HEK293 (cell line): ENCODE data around the gene PRRC2C.

Source experiments
- CTCF ChIA-PET: fragments of 350-600 bp; formaldehyde crosslinking; extraction: SDS; loops from one replicate; lab custom pipeline; 2021; ENCODE audit warnings: antibody characterized with exemption; lab: Yijun Ruan, JAX
- POLR2A ChIA-PET: fragments of 300-600 bp; formaldehyde crosslinking; extraction: SDS; loops from one replicate; lab custom pipeline; 2020; ENCODE audit warnings: antibody characterized with exemption, inconsistent platforms; lab: Yijun Ruan, JAX
- H3K27ac ChIP-seq: fragments of 200-500 bp; sonication (Bioruptor generic); 2 replicates; pipeline ENCODE4 v1.5.1; 2014; ENCODE audit warnings: low read depth, low read length, control low read depth, inconsistent platforms; ENCODE audit errors: extremely low read depth
- H3K36me3 ChIP-seq, 2 experiments: fragments of 200-500 bp in 1 of 2; sonication (Bioruptor generic) in 1 of 2; 1 replicate in 1 of 2; 2 replicates in 1 of 2; pipeline ENCODE4 v1.5.1; 2014 to 2017; ENCODE audit warnings: inconsistent platforms in 2 of 2, low read length in 2 of 2; ENCODE audit not compliant: control insufficient read depth in 2 of 2, insufficient read depth in 1 of 2
- H3K4me1 ChIP-seq: fragments of 200-500 bp; sonication (Bioruptor generic); 2 replicates; pipeline ENCODE4 v1.5.1; 2014; ENCODE audit warnings: mild to moderate bottlenecking, low read length, inconsistent platforms; ENCODE audit not compliant: control insufficient read depth, insufficient read depth
- H3K4me3 ChIP-seq: 2 replicates; pipeline ENCODE4 v1.5.1; 2011; ENCODE audit warnings: low read depth, mild to moderate bottlenecking, control low read depth, low read length, moderate library complexity
- H3K9me3 ChIP-seq: fragments of 200-500 bp; sonication (Bioruptor generic); 2 replicates; pipeline ENCODE4 v1.5.1; 2014; ENCODE audit warnings: low read depth, low read length, inconsistent platforms; ENCODE audit not compliant: control insufficient read depth, insufficient read depth
- KLF16 ChIP-seq: fragments of 450-650 bp; formaldehyde crosslinking; IDR thresholded peaks from 2 replicates; pipeline ENCODE4 v1.5.1; 2017; ENCODE audit warnings: missing biosample characterization, missing genetic modification characterization
- KLF9 ChIP-seq: fragments of 450-650 bp; formaldehyde crosslinking; IDR thresholded peaks from 2 replicates; pipeline ENCODE4 v1.5.1; 2016; ENCODE audit warnings: missing biosample characterization, missing genetic modification characterization, low read depth
- SCRT1 ChIP-seq: fragments of 450-650 bp; formaldehyde crosslinking; IDR thresholded peaks from 2 replicates; pipeline ENCODE4 v1.5.1; 2016; ENCODE audit warnings: missing biosample characterization, missing genetic modification characterization, borderline replicate concordance
- SP7 ChIP-seq: fragments of 450-650 bp; formaldehyde crosslinking; IDR thresholded peaks from 2 replicates; pipeline ENCODE4 v1.5.1; 2016; ENCODE audit warnings: missing biosample characterization, missing genetic modification characterization
- ZIC2 ChIP-seq: fragments of 450-650 bp; formaldehyde crosslinking; IDR thresholded peaks from 2 replicates; pipeline ENCODE4 v1.5.1; 2016; ENCODE audit warnings: missing biosample characterization, missing genetic modification characterization
- ZNF266 ChIP-seq: fragments of 450-650 bp; formaldehyde crosslinking; IDR thresholded peaks from 2 replicates; pipeline ENCODE4 v1.5.1; 2016; ENCODE audit warnings: missing biosample characterization, missing genetic modification characterization, low read depth
- ZNF350 ChIP-seq: fragments of 450-650 bp; formaldehyde crosslinking; IDR thresholded peaks from 2 replicates; pipeline ENCODE4 v1.5.0; 2017; ENCODE audit warnings: missing biosample characterization, mild to moderate bottlenecking, missing genetic modification characterization
- ZNF366 ChIP-seq: fragments of 450-650 bp; formaldehyde crosslinking; conservative IDR thresholded peaks from 2 replicates; pipeline ENCODE4 v1.5.1; 2016; ENCODE audit warnings: missing biosample characterization, missing genetic modification characterization
- ZNF473 ChIP-seq: fragments of 450-650 bp; formaldehyde crosslinking; IDR thresholded peaks from 2 replicates; pipeline ENCODE4 v1.5.1; 2017; ENCODE audit warnings: missing biosample characterization, missing genetic modification characterization
- ZNF501 ChIP-seq: fragments of 450-650 bp; formaldehyde crosslinking; IDR thresholded peaks from 2 replicates; pipeline ENCODE4 v1.5.1; 2016; ENCODE audit warnings: missing biosample characterization, missing genetic modification characterization
- ZNF510 ChIP-seq: fragments of 450-650 bp; formaldehyde crosslinking; IDR thresholded peaks from 2 replicates; pipeline ENCODE4 v1.5.1; 2018; ENCODE audit warnings: mild to moderate bottlenecking, missing genetic modification characterization, missing biosample characterization; ENCODE audit not compliant: insufficient replicate concordance
- ZNF624 ChIP-seq: fragments of 450-650 bp; formaldehyde crosslinking; IDR thresholded peaks from 2 replicates; pipeline ENCODE4 v1.5.1; 2017; ENCODE audit warnings: missing biosample characterization, missing genetic modification characterization
- ZNF670 ChIP-seq: fragments of 450-650 bp; formaldehyde crosslinking; IDR thresholded peaks from 2 replicates; pipeline ENCODE4 v1.5.1; 2016; ENCODE audit warnings: missing biosample characterization, missing genetic modification characterization, low read depth
- ZNF843 ChIP-seq: fragments of 450-650 bp; formaldehyde crosslinking; IDR thresholded peaks from 2 replicates; pipeline ENCODE4 v1.5.1; 2016; ENCODE audit warnings: missing biosample characterization, missing genetic modification characterization
- ZSCAN23 ChIP-seq: fragments of 450-650 bp; formaldehyde crosslinking; IDR thresholded peaks from 2 replicates; pipeline ENCODE4 v1.5.1; 2016; ENCODE audit warnings: missing biosample characterization, missing genetic modification characterization
- ZSCAN30 ChIP-seq: fragments of 450-650 bp; IDR thresholded peaks from 2 replicates; pipeline ENCODE4 v1.5.1; 2018; ENCODE audit warnings: missing biosample characterization, mild to moderate bottlenecking, missing genetic modification characterization, moderate library complexity
- TF ChIP-seq, protein P1 (sequence below): fragments of 450-650 bp; formaldehyde crosslinking; IDR thresholded peaks from 2 replicates; pipeline ENCODE4 v1.5.1; 2016; ENCODE audit warnings: missing biosample characterization, missing genetic modification characterization, borderline replicate concordance
- TF ChIP-seq, protein P2 (sequence below): fragments of 450-650 bp; formaldehyde crosslinking; IDR thresholded peaks from 2 replicates; pipeline ENCODE4 v1.5.1; 2016; ENCODE audit warnings: missing biosample characterization, missing genetic modification characterization
- TF ChIP-seq, protein P3 (sequence below): fragments of 450-650 bp; formaldehyde crosslinking; conservative IDR thresholded peaks from 2 replicates; pipeline ENCODE4 v1.5.1; 2016; ENCODE audit warnings: low read depth, missing biosample characterization, missing genetic modification characterization
- TF ChIP-seq, protein P4 (sequence below): fragments of 450-650 bp; formaldehyde crosslinking; IDR thresholded peaks from 2 replicates; pipeline ENCODE4 v1.5.1; 2016; ENCODE audit warnings: missing biosample characterization, missing genetic modification characterization
- TF ChIP-seq, protein P5 (sequence below): fragments of 450-650 bp; formaldehyde crosslinking; IDR thresholded peaks from 2 replicates; pipeline ENCODE4 v1.5.1; 2016; ENCODE audit warnings: missing biosample characterization, missing genetic modification characterization, borderline replicate concordance

PRRC2C gene

DNA sequence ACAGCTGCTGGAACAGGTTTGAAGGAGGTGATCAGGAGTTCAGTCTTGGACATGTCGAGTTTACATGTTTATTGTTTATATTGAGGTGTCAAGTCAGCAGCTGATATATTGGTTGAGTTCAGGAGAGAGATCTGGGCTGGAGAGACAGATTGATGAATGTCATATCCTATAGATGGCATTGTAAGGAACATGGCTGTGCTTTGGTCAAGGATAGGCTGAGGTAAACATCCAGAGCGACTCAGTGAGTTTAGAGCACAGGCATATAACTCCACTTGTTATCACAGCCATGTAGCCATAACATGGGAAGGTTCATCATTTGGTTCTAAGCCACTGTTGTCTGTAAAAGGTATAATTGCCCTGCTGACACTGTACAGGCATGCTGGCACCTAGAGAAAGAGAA is 131.3 kb downstream of the PRRC2C start (continued):
- TF ChIP-seq, protein P1, sequence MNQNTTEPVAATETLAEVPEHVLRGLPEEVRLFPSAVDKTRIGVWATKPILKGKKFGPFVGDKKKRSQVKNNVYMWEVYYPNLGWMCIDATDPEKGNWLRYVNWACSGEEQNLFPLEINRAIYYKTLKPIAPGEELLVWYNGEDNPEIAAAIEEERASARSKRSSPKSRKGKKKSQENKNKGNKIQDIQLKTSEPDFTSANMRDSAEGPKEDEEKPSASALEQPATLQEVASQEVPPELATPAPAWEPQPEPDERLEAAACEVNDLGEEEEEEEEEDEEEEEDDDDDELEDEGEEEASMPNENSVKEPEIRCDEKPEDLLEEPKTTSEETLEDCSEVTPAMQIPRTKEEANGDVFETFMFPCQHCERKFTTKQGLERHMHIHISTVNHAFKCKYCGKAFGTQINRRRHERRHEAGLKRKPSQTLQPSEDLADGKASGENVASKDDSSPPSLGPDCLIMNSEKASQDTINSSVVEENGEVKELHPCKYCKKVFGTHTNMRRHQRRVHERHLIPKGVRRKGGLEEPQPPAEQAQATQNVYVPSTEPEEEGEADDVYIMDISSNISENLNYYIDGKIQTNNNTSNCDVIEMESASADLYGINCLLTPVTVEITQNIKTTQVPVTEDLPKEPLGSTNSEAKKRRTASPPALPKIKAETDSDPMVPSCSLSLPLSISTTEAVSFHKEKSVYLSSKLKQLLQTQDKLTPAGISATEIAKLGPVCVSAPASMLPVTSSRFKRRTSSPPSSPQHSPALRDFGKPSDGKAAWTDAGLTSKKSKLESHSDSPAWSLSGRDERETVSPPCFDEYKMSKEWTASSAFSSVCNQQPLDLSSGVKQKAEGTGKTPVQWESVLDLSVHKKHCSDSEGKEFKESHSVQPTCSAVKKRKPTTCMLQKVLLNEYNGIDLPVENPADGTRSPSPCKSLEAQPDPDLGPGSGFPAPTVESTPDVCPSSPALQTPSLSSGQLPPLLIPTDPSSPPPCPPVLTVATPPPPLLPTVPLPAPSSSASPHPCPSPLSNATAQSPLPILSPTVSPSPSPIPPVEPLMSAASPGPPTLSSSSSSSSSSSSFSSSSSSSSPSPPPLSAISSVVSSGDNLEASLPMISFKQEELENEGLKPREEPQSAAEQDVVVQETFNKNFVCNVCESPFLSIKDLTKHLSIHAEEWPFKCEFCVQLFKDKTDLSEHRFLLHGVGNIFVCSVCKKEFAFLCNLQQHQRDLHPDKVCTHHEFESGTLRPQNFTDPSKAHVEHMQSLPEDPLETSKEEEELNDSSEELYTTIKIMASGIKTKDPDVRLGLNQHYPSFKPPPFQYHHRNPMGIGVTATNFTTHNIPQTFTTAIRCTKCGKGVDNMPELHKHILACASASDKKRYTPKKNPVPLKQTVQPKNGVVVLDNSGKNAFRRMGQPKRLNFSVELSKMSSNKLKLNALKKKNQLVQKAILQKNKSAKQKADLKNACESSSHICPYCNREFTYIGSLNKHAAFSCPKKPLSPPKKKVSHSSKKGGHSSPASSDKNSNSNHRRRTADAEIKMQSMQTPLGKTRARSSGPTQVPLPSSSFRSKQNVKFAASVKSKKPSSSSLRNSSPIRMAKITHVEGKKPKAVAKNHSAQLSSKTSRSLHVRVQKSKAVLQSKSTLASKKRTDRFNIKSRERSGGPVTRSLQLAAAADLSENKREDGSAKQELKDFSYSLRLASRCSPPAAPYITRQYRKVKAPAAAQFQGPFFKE (tag by site-specific recombination): no peak
- TF ChIP-seq, protein P2, sequence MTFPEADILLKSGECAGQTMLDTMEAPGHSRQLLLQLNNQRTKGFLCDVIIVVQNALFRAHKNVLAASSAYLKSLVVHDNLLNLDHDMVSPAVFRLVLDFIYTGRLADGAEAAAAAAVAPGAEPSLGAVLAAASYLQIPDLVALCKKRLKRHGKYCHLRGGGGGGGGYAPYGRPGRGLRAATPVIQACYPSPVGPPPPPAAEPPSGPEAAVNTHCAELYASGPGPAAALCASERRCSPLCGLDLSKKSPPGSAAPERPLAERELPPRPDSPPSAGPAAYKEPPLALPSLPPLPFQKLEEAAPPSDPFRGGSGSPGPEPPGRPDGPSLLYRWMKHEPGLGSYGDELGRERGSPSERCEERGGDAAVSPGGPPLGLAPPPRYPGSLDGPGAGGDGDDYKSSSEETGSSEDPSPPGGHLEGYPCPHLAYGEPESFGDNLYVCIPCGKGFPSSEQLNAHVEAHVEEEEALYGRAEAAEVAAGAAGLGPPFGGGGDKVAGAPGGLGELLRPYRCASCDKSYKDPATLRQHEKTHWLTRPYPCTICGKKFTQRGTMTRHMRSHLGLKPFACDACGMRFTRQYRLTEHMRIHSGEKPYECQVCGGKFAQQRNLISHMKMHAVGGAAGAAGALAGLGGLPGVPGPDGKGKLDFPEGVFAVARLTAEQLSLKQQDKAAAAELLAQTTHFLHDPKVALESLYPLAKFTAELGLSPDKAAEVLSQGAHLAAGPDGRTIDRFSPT (tag by site-specific recombination): no peak
- TF ChIP-seq ZIC2 (tag by site-specific recombination) (no peak), ZNF670 (tag by site-specific recombination) (no peak), ZSCAN23 (tag by site-specific recombination) (no peak), ZSCAN30 (tag by site-specific recombination) (no peak), SP7 (tag by site-specific recombination) (no peak), ZNF843 (tag by site-specific recombination) (no peak), ZNF624 (tag by site-specific recombination) (no peak), KLF9 (tag by site-specific recombination) (no peak), ZNF366 (no peak)
- TF ChIP-seq, protein P3, sequence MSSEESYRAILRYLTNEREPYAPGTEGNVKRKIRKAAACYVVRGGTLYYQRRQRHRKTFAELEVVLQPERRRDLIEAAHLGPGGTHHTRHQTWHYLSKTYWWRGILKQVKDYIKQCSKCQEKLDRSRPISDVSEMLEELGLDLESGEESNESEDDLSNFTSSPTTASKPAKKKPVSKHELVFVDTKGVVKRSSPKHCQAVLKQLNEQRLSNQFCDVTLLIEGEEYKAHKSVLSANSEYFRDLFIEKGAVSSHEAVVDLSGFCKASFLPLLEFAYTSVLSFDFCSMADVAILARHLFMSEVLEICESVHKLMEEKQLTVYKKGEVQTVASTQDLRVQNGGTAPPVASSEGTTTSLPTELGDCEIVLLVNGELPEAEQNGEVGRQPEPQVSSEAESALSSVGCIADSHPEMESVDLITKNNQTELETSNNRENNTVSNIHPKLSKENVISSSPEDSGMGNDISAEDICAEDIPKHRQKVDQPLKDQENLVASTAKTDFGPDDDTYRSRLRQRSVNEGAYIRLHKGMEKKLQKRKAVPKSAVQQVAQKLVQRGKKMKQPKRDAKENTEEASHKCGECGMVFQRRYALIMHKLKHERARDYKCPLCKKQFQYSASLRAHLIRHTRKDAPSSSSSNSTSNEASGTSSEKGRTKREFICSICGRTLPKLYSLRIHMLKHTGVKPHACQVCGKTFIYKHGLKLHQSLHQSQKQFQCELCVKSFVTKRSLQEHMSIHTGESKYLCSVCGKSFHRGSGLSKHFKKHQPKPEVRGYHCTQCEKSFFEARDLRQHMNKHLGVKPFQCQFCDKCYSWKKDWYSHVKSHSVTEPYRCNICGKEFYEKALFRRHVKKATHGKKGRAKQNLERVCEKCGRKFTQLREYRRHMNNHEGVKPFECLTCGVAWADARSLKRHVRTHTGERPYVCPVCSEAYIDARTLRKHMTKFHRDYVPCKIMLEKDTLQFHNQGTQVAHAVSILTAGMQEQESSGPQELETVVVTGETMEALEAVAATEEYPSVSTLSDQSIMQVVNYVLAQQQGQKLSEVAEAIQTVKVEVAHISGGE (tag by site-specific recombination): no peak

DNA sequence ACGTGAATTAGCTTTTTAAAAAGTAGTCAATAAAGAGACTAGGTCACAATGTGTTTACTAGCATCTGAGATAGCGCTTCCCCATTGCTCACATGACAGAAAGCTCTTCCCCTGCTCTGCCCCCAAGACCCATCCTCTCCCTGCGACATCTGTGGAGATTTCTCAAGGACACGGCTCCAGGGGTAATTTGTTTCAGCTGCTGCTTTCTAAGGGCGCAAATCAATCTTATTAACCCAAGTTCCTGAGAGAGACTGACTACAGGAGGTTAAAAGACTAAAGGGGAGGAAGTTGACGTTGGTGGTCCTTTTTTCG is 136.8 kb downstream of the PRRC2C start, which contains the start of gene MYOCOS:
Gene MYOCOS, plus strand, starts transcription at position 92 of the 311 bp plus-strand sequence. CDS start 1,641 bp downstream, outside the sequence.
- no peak within 1 kb of the TSS for H3K27ac ChIP-seq
- H3K9me3 ChIP-seq: no peaks in the 10 kb centered on the region
- no peaks in the 10 kb centered on the region for H3K36me3 ChIP-seq
- no peak within 1 kb of the TSS for H3K4me3 ChIP-seq
- no peaks in the 10 kb centered on the region for H3K4me1 ChIP-seq
- POLR2A ChIA-PET: interaction anchor here (0.6 kb wide), 1 partner anchor 358 kb away, joined by 3 read pairs; no protein-coding TSS in a partner anchor
- CTCF ChIA-PET: interaction anchor here (0.6 kb wide), 1 partner anchor 55 kb away, joined by 3 read pairs; no protein-coding TSS in a partner anchor
- TF ChIP-seq ZNF350 (tag by site-specific recombination): no peak
- no peak for TF ChIP-seq KLF16 (tag by site-specific recombination)
- TF ChIP-seq ZNF501 (tag by site-specific recombination): no peak
- no peak for TF ChIP-seq ZNF473
- no peak for TF ChIP-seq ZNF366
- no peak for TF ChIP-seq ZNF510 (tag by site-specific recombination)
- TF ChIP-seq SCRT1 (tag by site-specific recombination): no peak
- no peak for TF ChIP-seq ZNF266 (tag by site-specific recombination)
- TF ChIP-seq, protein P4, sequence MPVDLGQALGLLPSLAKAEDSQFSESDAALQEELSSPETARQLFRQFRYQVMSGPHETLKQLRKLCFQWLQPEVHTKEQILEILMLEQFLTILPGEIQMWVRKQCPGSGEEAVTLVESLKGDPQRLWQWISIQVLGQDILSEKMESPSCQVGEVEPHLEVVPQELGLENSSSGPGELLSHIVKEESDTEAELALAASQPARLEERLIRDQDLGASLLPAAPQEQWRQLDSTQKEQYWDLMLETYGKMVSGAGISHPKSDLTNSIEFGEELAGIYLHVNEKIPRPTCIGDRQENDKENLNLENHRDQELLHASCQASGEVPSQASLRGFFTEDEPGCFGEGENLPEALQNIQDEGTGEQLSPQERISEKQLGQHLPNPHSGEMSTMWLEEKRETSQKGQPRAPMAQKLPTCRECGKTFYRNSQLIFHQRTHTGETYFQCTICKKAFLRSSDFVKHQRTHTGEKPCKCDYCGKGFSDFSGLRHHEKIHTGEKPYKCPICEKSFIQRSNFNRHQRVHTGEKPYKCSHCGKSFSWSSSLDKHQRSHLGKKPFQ (tag by site-specific recombination): no peak
- TF ChIP-seq, protein P5, sequence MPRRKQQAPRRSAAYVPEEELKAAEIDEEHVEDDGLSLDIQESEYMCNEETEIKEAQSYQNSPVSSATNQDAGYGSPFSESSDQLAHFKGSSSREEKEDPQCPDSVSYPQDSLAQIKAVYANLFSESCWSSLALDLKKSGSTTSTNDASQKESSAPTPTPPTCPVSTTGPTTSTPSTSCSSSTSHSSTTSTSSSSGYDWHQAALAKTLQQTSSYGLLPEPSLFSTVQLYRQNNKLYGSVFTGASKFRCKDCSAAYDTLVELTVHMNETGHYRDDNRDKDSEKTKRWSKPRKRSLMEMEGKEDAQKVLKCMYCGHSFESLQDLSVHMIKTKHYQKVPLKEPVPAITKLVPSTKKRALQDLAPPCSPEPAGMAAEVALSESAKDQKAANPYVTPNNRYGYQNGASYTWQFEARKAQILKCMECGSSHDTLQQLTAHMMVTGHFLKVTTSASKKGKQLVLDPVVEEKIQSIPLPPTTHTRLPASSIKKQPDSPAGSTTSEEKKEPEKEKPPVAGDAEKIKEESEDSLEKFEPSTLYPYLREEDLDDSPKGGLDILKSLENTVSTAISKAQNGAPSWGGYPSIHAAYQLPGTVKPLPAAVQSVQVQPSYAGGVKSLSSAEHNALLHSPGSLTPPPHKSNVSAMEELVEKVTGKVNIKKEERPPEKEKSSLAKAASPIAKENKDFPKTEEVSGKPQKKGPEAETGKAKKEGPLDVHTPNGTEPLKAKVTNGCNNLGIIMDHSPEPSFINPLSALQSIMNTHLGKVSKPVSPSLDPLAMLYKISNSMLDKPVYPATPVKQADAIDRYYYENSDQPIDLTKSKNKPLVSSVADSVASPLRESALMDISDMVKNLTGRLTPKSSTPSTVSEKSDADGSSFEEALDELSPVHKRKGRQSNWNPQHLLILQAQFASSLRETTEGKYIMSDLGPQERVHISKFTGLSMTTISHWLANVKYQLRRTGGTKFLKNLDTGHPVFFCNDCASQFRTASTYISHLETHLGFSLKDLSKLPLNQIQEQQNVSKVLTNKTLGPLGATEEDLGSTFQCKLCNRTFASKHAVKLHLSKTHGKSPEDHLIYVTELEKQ (tag by site-specific recombination): no peak
